Measurements from ENCODE around the gene SLC39A11. TPM values are rescaled to one million over a fixed set of nuclear protein-coding genes. Genes with fewer than 3 reads are reported as not detected.

SLC39A11 gene
- 3.3 and 14.1 TPM in 2 replicates for polyA plus RNA-seq

GRCh38 chr17:73092523-73093135, at the start of gene SLC39A11:
Gene SLC39A11, minus strand, starts transcription at chr17:73092688. Its CDS starts 3,924 bp downstream, at chr17:73088764.

Other genes starting within 250 kb of the SLC39A11 start
- gene SSTR2, start 72.3 kb upstream of the SLC39A11 start, polyA plus RNA-seq, result 0.41 and 6.5 TPM in 2 replicates
- 26.0 and 49.5 TPM in 2 replicates for gene COG1, start 100.4 kb upstream of the SLC39A11 start, polyA plus RNA-seq
- gene CPSF4L, start 169.2 kb upstream of the SLC39A11 start, polyA plus RNA-seq, result not detected in 2 replicates
- 5.3 and 15.5 TPM in 2 replicates for gene CDC42EP4, start 219.3 kb upstream of the SLC39A11 start, polyA plus RNA-seq